ENCODE results near the gene AGXT.

Gene AGXT

DNA sequence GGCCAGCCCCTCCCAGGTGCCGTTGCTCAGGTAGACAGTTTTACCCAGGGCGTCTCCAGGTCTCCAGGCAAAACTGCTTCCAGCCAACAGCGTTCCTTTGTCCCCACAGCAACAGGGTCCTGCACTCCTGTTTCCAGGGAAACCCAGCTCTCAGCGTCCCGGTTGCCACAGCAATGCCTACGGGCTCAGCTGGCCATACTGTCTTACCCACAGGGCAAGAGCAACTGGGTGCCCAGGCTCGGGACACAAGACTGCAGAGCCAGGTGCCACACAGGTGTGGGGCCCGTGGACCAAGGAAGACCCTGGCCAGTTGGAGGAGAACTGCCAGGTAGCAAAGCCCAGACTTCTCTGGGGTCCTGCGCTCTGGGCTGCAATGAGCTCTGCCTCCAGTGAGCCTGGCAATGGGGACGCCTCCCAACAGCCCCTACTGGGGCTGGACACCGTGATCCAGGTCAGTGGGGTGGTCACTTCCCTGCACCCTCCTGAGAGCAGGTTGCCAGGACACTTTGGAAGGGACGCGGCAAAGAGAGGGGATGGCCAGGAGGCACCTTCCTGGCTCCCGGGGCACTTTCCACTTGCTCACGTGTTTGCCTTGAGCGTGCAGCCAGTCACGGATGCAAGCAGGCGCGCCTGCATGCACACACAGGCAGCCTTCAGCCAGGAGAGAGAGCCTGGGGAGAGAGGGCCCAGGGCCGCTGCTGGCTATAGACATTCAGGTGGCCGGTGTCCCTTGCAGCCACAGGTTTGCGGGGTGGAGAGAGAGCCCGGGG lies 37.7 kb downstream of the AGXT start, which contains the start of gene CROCC2:
CROCC2 (plus strand) TSS at position 196 of the 770 bp plus-strand sequence; CDS start at position 374, 178 bp downstream.
- no peak within 1 kb of the TSS for H3K27ac ChIP-seq
- TF ChIP-seq, protein P1, sequence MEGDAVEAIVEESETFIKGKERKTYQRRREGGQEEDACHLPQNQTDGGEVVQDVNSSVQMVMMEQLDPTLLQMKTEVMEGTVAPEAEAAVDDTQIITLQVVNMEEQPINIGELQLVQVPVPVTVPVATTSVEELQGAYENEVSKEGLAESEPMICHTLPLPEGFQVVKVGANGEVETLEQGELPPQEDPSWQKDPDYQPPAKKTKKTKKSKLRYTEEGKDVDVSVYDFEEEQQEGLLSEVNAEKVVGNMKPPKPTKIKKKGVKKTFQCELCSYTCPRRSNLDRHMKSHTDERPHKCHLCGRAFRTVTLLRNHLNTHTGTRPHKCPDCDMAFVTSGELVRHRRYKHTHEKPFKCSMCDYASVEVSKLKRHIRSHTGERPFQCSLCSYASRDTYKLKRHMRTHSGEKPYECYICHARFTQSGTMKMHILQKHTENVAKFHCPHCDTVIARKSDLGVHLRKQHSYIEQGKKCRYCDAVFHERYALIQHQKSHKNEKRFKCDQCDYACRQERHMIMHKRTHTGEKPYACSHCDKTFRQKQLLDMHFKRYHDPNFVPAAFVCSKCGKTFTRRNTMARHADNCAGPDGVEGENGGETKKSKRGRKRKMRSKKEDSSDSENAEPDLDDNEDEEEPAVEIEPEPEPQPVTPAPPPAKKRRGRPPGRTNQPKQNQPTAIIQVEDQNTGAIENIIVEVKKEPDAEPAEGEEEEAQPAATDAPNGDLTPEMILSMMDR (conservative IDR thresholded peaks at IDR 0.05), result no peak

DNA sequence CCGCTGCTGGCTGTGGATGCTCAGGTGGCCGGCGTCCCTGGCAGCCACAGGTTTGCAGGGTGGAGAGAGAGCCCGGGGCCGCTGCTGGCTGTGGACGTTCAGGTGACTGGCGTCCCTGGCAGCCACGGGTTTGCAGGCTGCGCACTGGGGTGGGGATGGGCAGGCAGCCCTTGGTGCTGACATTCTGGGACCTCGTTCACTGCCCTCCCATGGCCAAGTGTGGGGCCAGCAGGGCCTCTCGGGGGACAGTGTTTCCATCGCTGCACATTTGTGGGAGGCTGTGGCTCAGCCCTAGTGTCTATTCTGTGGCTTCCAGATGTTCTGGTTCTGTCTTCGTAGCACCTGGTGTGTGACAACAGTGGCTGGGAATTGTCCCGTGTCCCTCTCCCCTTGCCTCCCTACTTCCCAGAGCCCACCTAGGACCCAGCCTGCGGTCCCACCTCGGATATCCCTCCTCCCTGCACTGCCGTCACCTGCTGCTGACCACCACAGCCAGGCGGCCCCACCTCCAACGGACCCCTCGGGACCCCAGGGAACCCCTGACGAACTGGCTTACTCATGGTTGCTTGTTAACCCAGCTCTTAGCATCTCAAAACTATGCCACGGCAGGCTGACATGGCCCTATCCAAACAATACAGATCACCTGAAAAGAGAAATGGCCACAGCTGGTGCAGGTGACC lies 38.4 kb downstream of the AGXT start:
- TF ChIP-seq, protein P1 (conservative IDR thresholded peaks at IDR 0.05), result no peak
- H3K27ac ChIP-seq, result no peak overlapping the region

GRCh38 chr2:240909216-240909974 lies 40.8 kb downstream of the AGXT start:
- TF ChIP-seq, protein P1 (conservative IDR thresholded peaks at IDR 0.05), result no peak
- H3K27ac ChIP-seq, result no peak overlapping the region

- TF ChIP-seq, protein P1 (conservative IDR thresholded peaks at IDR 0.05), result no peak
- no peak overlapping the region for H3K27ac ChIP-seq
These were observed 43.1 kb downstream of the AGXT start for GRCh38 chr2:240911641-240912265.

DNA sequence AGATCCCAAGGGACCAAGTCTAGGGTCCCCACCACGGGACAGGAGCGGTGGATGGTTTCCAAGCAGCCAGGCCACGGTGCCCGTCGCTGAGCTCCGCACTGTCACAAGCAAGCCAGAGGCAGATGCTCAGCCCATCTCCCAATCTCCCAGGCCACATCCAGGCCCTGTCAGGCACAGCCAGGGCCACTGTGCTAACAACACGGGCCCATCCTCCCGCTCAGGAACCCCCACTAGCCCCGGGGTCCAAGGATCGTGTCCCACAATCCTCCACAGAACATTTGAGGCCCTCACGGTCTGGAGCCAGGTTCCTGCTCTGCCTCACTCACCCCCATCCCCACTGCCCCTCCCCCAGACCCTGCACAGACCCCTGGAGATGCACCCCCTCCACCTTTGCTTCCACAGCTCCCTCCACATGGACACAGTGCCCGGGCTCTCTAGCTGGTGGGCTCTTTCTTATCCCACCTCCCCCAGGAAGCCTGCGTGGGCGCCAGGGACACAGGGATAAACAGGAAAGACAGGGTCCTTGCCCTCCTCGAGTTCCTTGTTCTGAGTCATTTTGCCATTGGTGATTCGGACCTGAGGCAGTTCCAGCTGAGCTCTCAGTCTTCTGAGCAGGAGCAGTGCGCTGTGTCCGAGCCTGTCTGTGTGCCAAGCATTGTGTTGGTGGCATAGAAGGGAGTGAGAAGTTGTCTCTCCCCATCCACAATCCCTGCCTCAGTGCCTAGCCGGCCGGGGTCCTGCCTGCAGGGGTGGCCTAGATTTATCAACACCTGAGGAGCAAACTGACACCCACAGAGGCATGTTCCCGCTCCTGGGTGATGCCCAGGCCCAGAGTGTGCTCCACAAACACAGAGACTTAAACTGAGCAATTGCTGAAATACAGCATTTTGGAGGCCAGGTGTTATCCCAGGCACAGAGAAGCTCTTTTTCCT lies 44.5 kb downstream of the AGXT start:
- peak overlapping the region; percentile 76 for H3K27ac ChIP-seq
- TF ChIP-seq, protein P1 (conservative IDR thresholded peaks at IDR 0.05), result no peak

DNA sequence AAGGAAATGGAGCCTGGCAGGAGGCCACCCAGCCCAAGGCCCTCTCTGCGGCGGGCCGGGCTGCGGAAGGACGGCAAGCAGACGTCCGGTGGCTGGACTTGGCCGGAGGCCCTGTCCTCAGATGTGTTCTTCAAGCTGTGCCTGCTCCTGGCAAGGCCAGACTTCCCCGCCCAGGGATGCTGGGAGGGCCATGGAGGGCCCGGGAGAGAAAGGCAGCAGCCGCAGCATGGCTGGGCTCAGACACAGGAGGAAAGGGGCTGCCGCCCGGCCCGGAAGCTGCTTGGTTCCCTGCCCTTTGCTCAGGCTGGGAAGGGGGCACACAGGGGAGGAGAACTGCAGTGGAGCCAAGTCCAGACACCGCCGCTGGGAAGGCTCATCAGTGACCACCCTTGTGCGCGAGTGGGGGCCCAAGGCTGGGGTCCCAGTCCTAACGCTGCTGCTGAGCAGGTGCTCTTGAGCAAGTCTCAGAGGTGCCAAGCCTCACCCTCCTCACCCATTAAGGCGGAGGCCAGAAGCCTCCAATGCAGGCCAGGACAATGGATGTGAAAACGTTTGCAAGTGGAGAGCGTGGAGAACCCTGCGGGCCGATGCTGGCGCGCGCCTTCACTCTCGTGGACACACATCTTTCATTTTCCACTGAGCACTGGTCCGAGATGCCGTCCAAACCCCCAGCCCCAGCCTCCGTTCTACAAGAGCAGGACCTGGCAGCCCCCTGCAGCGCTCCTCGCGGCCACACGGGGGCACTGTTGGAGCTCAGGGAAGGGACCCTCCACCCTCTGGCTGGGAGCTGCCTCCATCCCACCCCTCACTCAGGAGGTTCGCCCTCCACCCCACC lies 45.4 kb downstream of the AGXT start:
- peak overlapping the region; percentile 76 for H3K27ac ChIP-seq
- TF ChIP-seq, protein P1 (conservative IDR thresholded peaks at IDR 0.05), result peak; percentile 91

All from VCaP (cell line).